H1 (cell line): Measurements from ENCODE around the gene KNOP1. TPM values are rescaled to one million over a fixed set of nuclear protein-coding genes. Genes with fewer than 3 reads are reported as not detected.

Source experiments
- CTCF ChIA-PET: fragments of 300-600 bp; sonication (Branson Sonifier 250); formaldehyde crosslinking; loops from one replicate; lab custom pipeline; 2021; ENCODE audit not compliant: partially characterized antibody; lab: Charles Lee
- POLR2A ChIA-PET: fragments of 300-600 bp; sonication (Branson Sonifier 250); formaldehyde crosslinking; loops from one replicate; lab custom pipeline; 2021; ENCODE audit warnings: inconsistent platforms; ENCODE audit not compliant: partially characterized antibody; lab: Charles Lee
- DNase-seq, 2 experiments: peaks; one replicate each; pipeline versions ENCODE4 v3.0.0 to v3.0.0-alpha.2; 2010 to 2022; ENCODE audit warnings: low spot score in 2 of 2, low read depth in 1 of 2, mixed read lengths in 1 of 2
- FAIRE-seq: peaks from 2 replicates; lab custom pipeline; 2011; peaks lifted over from hg19 to GRCh38; lab: Jason Lieb, UNC
- H2AFZ ChIP-seq: 2 replicates; pipeline ENCODE4 v1.8.1; 2012; ENCODE audit warnings: low read length, inconsistent platforms
- H2AK5ac ChIP-seq: 2 replicates; pipeline ENCODE4 v1.6.1; 2013; ENCODE audit warnings: low read depth, low read length
- H2BK120ac ChIP-seq: replicated peaks from 2 replicates; pipeline ENCODE3; 2013; ENCODE audit warnings: low read depth, low read length, inconsistent platforms
- H2BK12ac ChIP-seq: 2 replicates; pipeline ENCODE4 v1.6.1; 2013; ENCODE audit warnings: low read depth, low read length
- H2BK15ac ChIP-seq: 2 replicates; pipeline ENCODE4 v1.6.1; 2013; ENCODE audit warnings: low read length
- H2BK20ac ChIP-seq: 2 replicates; pipeline ENCODE4 v1.6.1; 2013; ENCODE audit warnings: low read length
- H2BK5ac ChIP-seq: 2 replicates; pipeline ENCODE4 v1.6.1; 2013; ENCODE audit warnings: low read depth, low read length
- H3K14ac ChIP-seq: 2 replicates; pipeline ENCODE4 v1.6.1; 2013; ENCODE audit warnings: inconsistent platforms; ENCODE audit not compliant: insufficient read length
- H3K18ac ChIP-seq: 2 replicates; pipeline ENCODE4 v1.6.1; 2013; ENCODE audit warnings: low read length; ENCODE audit errors: extremely low read depth
- H3K23ac ChIP-seq: 2 replicates; pipeline ENCODE4 v1.6.1; 2013; ENCODE audit warnings: inconsistent platforms; ENCODE audit not compliant: insufficient read length
- H3K23me2 ChIP-seq: 2 replicates; pipeline ENCODE4 v1.6.1; 2013; ENCODE audit warnings: low read depth, low read length
- H3K27ac ChIP-seq: 2 replicates; pipeline ENCODE4 v1.6.1; 2011; ENCODE audit warnings: low read depth, low read length, inconsistent platforms
- H3K27me3 ChIP-seq, 4 experiments: replicated peaks in 1 of 4; 1 replicate in 1 of 4; 2 replicates in 3 of 4; pipeline versions ENCODE4 v1.6.1 to v1.8.1; 2011 to 2013; ENCODE audit warnings: low read length in 3 of 4, mild to moderate bottlenecking in 3 of 4, inconsistent platforms in 2 of 4, mixed read lengths in 2 of 4, moderate library complexity in 1 of 4; ENCODE audit not compliant: control insufficient read depth in 3 of 4, insufficient read depth in 3 of 4; ENCODE audit errors: extremely low read depth in 1 of 4
- H3K36me3 ChIP-seq, 4 experiments: 2 replicates each; pipeline versions ENCODE4 v1.6.1 to v1.8.1; 2011 to 2013; ENCODE audit warnings: mild to moderate bottlenecking in 4 of 4, low read length in 3 of 4, moderate library complexity in 2 of 4, control low read depth in 1 of 4, inconsistent platforms in 1 of 4; ENCODE audit not compliant: insufficient read depth in 4 of 4, control insufficient read depth in 2 of 4
- H3K4ac ChIP-seq: replicated peaks from 2 replicates; pipeline ENCODE3; 2013; ENCODE audit warnings: low read length, low read depth, mixed read lengths, inconsistent platforms; ENCODE audit not compliant: insufficient read length
- H3K4me1 ChIP-seq, 4 experiments: replicated peaks in 1 of 4; 1 replicate in 1 of 4; 2 replicates in 3 of 4; pipeline versions ENCODE4 v1.6.1 to v1.8.1; 2011 to 2013; ENCODE audit warnings: low read length in 3 of 4, inconsistent platforms in 2 of 4, mixed read lengths in 1 of 4; ENCODE audit not compliant: insufficient read depth in 4 of 4, control insufficient read depth in 3 of 4
- H3K4me2 ChIP-seq, 2 experiments: 2 replicates each; pipeline versions ENCODE4 v1.6.1 to v1.8.1; 2011 to 2013; ENCODE audit warnings: low read depth in 2 of 2, low read length in 2 of 2, control low read depth in 1 of 2, inconsistent platforms in 1 of 2, mild to moderate bottlenecking in 1 of 2; ENCODE audit not compliant: insufficient read depth in 1 of 2
- H3K4me3 ChIP-seq, 4 experiments: fragments of 200-600, 300-600 bp in 1 of 4; sonication (generic), shearing (Covaris generic), sonication (Bioruptor Twin) in 1 of 4; 2 replicates each; pipeline versions ENCODE4 v1.5.1 to v1.8.1; 2011 to 2016; ENCODE audit warnings: low read length in 4 of 4, low read depth in 3 of 4, control low read depth in 2 of 4, inconsistent platforms in 2 of 4, mild to moderate bottlenecking in 2 of 4, mixed read lengths in 1 of 4, moderate library complexity in 1 of 4; ENCODE audit not compliant: insufficient read depth in 2 of 4; ENCODE audit errors: extremely low read depth in 1 of 4
- H3K56ac ChIP-seq: replicated peaks from 2 replicates; pipeline ENCODE3; 2013; ENCODE audit warnings: low read depth, mild to moderate bottlenecking, mixed read lengths, low read length, inconsistent platforms; ENCODE audit not compliant: insufficient read length
- H3K79me1 ChIP-seq: 2 replicates; pipeline ENCODE4 v1.6.1; 2013; ENCODE audit warnings: low read depth, low read length, control low read depth
- H3K79me2 ChIP-seq, 2 experiments: 2 replicates each; pipeline versions ENCODE4 v1.6.1 to v1.8.1; 2012 to 2013; ENCODE audit warnings: low read length in 2 of 2, mild to moderate bottlenecking in 2 of 2, inconsistent platforms in 1 of 2; ENCODE audit not compliant: insufficient read depth in 2 of 2, control insufficient read depth in 1 of 2
- H3K9ac ChIP-seq, 4 experiments: replicated peaks in 1 of 4; 1 replicate in 1 of 4; 2 replicates in 3 of 4; pipeline versions ENCODE4 v1.6.1 to v1.8.1; 2011 to 2013; ENCODE audit warnings: low read depth in 3 of 4, low read length in 3 of 4, control low read depth in 2 of 4, mild to moderate bottlenecking in 2 of 4, moderate library complexity in 2 of 4, inconsistent platforms in 1 of 4; ENCODE audit errors: extremely low read depth in 1 of 4
- H3K9me3 ChIP-seq, 2 experiments: 2 replicates each; pipeline versions ENCODE4 v1.6.1 to v1.8.1; 2012 to 2013; ENCODE audit warnings: mild to moderate bottlenecking in 2 of 2, moderate library complexity in 2 of 2, control low read depth in 1 of 2, inconsistent platforms in 1 of 2, low read depth in 1 of 2, low read length in 1 of 2, mixed read lengths in 1 of 2; ENCODE audit not compliant: insufficient read depth in 2 of 2
- H4K20me1 ChIP-seq, 2 experiments: replicated peaks in 1 of 2; 2 replicates each; pipeline versions ENCODE3 to v1.8.1; 2011 to 2013; ENCODE audit warnings: inconsistent platforms in 2 of 2, low read length in 2 of 2, mild to moderate bottlenecking in 1 of 2; ENCODE audit not compliant: insufficient read depth in 2 of 2, control insufficient read depth in 1 of 2
- H4K5ac ChIP-seq: 2 replicates; pipeline ENCODE4 v1.6.1; 2013; ENCODE audit warnings: low read length, low read depth, mixed read lengths, inconsistent platforms; ENCODE audit not compliant: insufficient read length
- H4K8ac ChIP-seq: 2 replicates; pipeline ENCODE4 v1.8.0; 2013; ENCODE audit warnings: mild to moderate bottlenecking, moderate library complexity, low read length, inconsistent platforms; ENCODE audit not compliant: insufficient read depth; ENCODE audit errors: extremely low read depth
- H4K91ac ChIP-seq: replicated peaks from 2 replicates; pipeline ENCODE3; 2013; ENCODE audit warnings: low read length, mixed read lengths, inconsistent platforms; ENCODE audit not compliant: insufficient read length
- KDM5A ChIP-seq: fragments of 200-600 bp; IDR thresholded peaks from 2 replicates; pipeline ENCODE4 v1.7.1; 2012; ENCODE audit warnings: mild to moderate bottlenecking, low read length, inconsistent platforms, mixed read lengths
- YY1 ChIP-seq: IDR thresholded peaks from 2 replicates; pipeline ENCODE4 v1.6.1; 2011; ENCODE audit warnings: low read depth, mild to moderate bottlenecking, low read length
- WGBS, 2 experiments: shearing (Covaris generic) in 1 of 2; methylation state at CpG; one replicate each; pipeline versions ENCODE4 v1.1.6 to v1.1.7; 2013 to 2015; ENCODE audit warnings: low lambda C conversion rate in 2 of 2, mixed read lengths in 2 of 2, inconsistent platforms in 1 of 2, low coverage in 1 of 2, missing lambda C conversion rate in 1 of 2; ENCODE audit not compliant: insufficient replicate concordance in 2 of 2, insufficient coverage in 1 of 2, insufficient read length in 1 of 2; ENCODE audit errors: extremely low coverage in 1 of 2, missing lambda C conversion rate in 1 of 2; 5-methylcytosine and 5-hydroxymethylcytosine counted together
- polyA plus RNA-seq, 7 experiments: library from polyadenylated mRNA; depleted of rRNA in 3 of 7; stranded (reverse) in 5 of 7; unstranded in 2 of 7; fragments of >200 nt in 5 of 7; fragments of 200-250 nt in 2 of 7; gene quantifications; 1 replicate in 5 of 7; 2 replicates in 1 of 7; 4 replicates in 1 of 7; pipeline versions ENCODE4 v1.2.1 to v1.2.3, GENCODE V29; 2011 to 2013; ENCODE audit warnings: missing spikeins in 2 of 7, mixed read lengths in 2 of 7
- total RNA-seq: library from RNA; stranded (reverse); fragmentation: NEBNext Ultra II Directional; extraction: Animal tissue kit (Norgen Biotek cat#: 25700); gene quantifications from 2 replicates; pipeline ENCODE4 v1.2.1, GENCODE V29; 2021

Gene KNOP1
- total and polyA plus RNA-seq, 2 of the 8 experiments (the other 6 are each of a cell fraction or from before 2014, with no cell fraction given) = 21.6 to 87.9 TPM

DNA sequence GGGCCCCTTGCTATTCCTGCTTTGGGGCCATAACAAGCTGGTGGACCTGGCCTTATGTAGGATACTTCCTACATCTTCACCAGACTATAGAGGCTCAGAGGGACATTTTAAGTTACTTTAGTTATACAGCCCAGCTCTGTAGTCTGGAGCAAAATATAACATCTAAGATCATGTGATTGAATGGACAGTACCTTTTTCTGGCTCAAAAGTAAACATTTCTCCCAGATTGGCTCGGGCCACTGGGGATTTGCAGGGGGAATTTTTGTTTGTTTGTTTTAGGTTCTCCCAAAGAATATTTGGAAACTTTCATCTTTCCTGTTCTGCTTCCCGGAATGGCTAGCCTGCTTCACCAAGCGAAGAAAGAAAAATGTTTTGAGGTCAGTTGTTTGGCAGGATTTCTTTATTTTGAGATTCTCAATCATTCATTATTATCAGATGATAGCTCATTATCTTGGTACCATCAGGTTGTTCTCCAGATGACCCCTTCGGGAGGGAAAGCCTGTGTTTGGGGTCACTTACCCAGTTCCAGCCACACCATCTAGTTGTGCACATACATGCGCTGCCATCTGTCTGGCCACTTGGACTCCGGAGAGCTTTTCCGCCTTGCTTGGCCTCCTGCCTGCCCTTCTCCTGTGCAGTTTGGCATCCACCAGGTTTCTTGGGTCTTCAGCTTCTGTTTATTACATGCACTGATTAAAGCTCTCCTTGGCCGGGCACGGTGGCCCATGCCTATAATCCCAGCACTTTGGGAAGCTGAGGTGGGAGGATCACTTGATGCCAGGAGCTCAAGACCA is 17.2 kb upstream of the KNOP1 start:
- Histone ChIP-seq H3K36me3 (peaks cover 0 to 4% (median 0%) of the 10 kb centered on the region in 4 experiments; a peak in 1 of 8 replicates), H2BK120ac (no peak overlapping the region), H3K27ac (no peak overlapping the region), H3K56ac (no peak overlapping the region), H2AK5ac (no peak overlapping the region), H3K9ac (no peak overlapping the region), H3K27me3 (no peaks in the 10 kb centered on the region), H3K9me3 (no peaks in the 10 kb centered on the region), H2AFZ (no peak overlapping the region), H3K4me2 (no peak overlapping the region), H3K23ac (no peak overlapping the region), H2BK5ac (no peak overlapping the region), H2BK15ac (no peak overlapping the region), H3K4ac (no peak overlapping the region), H3K79me1 (no peaks in the 10 kb centered on the region), H3K4me3 (no peak overlapping the region), H2BK20ac (no peak overlapping the region), H4K8ac (no peak overlapping the region), H3K79me2 (no peaks in the 10 kb centered on the region), H4K5ac (no peak overlapping the region), H4K20me1 (peaks cover 0 to 2% of the 10 kb centered on the region in 2 experiments), H3K14ac (no peak overlapping the region), H3K23me2 (no peaks in the 10 kb centered on the region), H4K91ac (no peak overlapping the region), H3K4me1 (0 out of 7 replicates have a peak, but pooled peaks cover 0 to 4% (median 2%) of the 10 kb centered on the region in 4 experiments), H3K18ac (no peak overlapping the region), H2BK12ac (0 out of 2 replicates have a peak overlapping the region, but pooled peaks have one; percentile 17)
- 89% methylated on average over 9 of the region's 9 CpGs; no CpG with 5 or more reads in 1 of the 2 experiments for WGBS, 2 experiments
- FAIRE-seq (no peak), DNase-seq (no peak)
- POLR2A ChIA-PET = interaction anchor here (0.7 to 2.0 kb wide), 3 partner anchors 12 to 25 kb away, joined by 3 to 6 read pairs (median 5); no protein-coding TSS in a partner anchor
- no peak for TF ChIP-seq KDM5A
- TF ChIP-seq YY1 = no peak
- CTCF ChIA-PET = interaction anchor here (0.5 to 1.1 kb wide), 3 partner anchors 14 to 151 kb away, joined by 3 read pairs; no protein-coding TSS in a partner anchor
